T-helper 9 cell (primary cell): ENCODE results near the gene TLCD1.

Experiments
- DNase-seq: peaks from one replicate; pipeline ENCODE4 v3.0.0-alpha.2; 2020
- total RNA-seq, 2 donors: gene quantifications; one replicate each; lab custom pipeline; 2026; lab: John Stamatoyannopoulos, UW

The TLCD1 gene
- 0.77 to 1.2 reads per million in 2 donors for total RNA-seq

GRCh38 chr17:28726226-28726626 lies at the start of gene TLCD1:
Gene TLCD1, minus strand, starts transcription at chr17:28726233. Its CDS starts 136 bp downstream, at chr17:28726097.
- DNase-seq, result peak; percentile 59

GRCh38 chr17:28774206-28774605 lies 48.2 kb upstream of the TLCD1 start:
- DNase-seq, result no peak

GRCh38 chr17:28773736-28774135 lies 47.7 kb upstream of the TLCD1 start:
- no peak for DNase-seq

- DNase-seq, result no peak
These were observed 39.0 kb upstream of the TLCD1 start for GRCh38 chr17:28765038-28765437.

- peak; percentile 70 for DNase-seq
These were observed 37.8 kb upstream of the TLCD1 start for GRCh38 chr17:28763804-28764266.

GRCh38 chr17:28763137-28763799 lies 37.2 kb upstream of the TLCD1 start:
- DNase-seq, result no peak

GRCh38 chr17:28760601-28761562 lies 34.8 kb upstream of the TLCD1 start:
- no peak for DNase-seq

GRCh38 chr17:28759256-28759865 lies 33.3 kb upstream of the TLCD1 start:
- no peak for DNase-seq

- no peak for DNase-seq
These were observed 32.5 kb upstream of the TLCD1 start for GRCh38 chr17:28758411-28759121.

- no peak for DNase-seq
These were observed 30.2 kb upstream of the TLCD1 start for GRCh38 chr17:28756049-28756804.

GRCh38 chr17:28755486-28755885 lies 29.5 kb upstream of the TLCD1 start:
- DNase-seq, result no peak

GRCh38 chr17:28751600-28752366 lies 25.8 kb upstream of the TLCD1 start:
- no peak for DNase-seq

- DNase-seq, result peak; percentile 87
These were observed 24.4 kb upstream of the TLCD1 start for GRCh38 chr17:28750178-28751047.

- no peak for DNase-seq
These were observed 23.6 kb upstream of the TLCD1 start for GRCh38 chr17:28749516-28750177.

GRCh38 chr17:28748852-28749515 lies 23.0 kb upstream of the TLCD1 start:
- DNase-seq, result no peak

GRCh38 chr17:28747801-28748750 lies 22.0 kb upstream of the TLCD1 start:
- no peak for DNase-seq

- no peak for DNase-seq
These were observed 21.1 kb upstream of the TLCD1 start for GRCh38 chr17:28747051-28747691.
